ENCODE measurements around the gene ZPBP2. TPM values are rescaled to one million over a fixed set of nuclear protein-coding genes. Genes with fewer than 3 reads are reported as not detected.
"Not testable (repeated sequence)": the region's sequence is repeated elsewhere in the genome, so short reads cannot be mapped to it uniquely, and the experiment has no call there.

ZPBP2 gene
- total RNA-seq, 1 donor from 2014 or later, result not detected

GRCh38 chr17:39854909-39855308 lies 13.1 kb upstream of the ZPBP2 start:
- TF ChIP-seq, protein P1, sequence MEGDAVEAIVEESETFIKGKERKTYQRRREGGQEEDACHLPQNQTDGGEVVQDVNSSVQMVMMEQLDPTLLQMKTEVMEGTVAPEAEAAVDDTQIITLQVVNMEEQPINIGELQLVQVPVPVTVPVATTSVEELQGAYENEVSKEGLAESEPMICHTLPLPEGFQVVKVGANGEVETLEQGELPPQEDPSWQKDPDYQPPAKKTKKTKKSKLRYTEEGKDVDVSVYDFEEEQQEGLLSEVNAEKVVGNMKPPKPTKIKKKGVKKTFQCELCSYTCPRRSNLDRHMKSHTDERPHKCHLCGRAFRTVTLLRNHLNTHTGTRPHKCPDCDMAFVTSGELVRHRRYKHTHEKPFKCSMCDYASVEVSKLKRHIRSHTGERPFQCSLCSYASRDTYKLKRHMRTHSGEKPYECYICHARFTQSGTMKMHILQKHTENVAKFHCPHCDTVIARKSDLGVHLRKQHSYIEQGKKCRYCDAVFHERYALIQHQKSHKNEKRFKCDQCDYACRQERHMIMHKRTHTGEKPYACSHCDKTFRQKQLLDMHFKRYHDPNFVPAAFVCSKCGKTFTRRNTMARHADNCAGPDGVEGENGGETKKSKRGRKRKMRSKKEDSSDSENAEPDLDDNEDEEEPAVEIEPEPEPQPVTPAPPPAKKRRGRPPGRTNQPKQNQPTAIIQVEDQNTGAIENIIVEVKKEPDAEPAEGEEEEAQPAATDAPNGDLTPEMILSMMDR (IDR thresholded peaks at IDR 0.05), result no peak

GRCh38 chr17:39855911-39856649 lies 11.9 kb upstream of the ZPBP2 start:
- not testable (repeated sequence) for H3K36me3 Mint-ChIP-seq (ENCODE audit: unreplicated experiment); DNase-seq (ENCODE audit: extremely low spot score, unreplicated experiment); H3K4me3 Mint-ChIP-seq (ENCODE audit: unreplicated experiment); H3K4me1 Mint-ChIP-seq (ENCODE audit: unreplicated experiment); H3K9me3 Mint-ChIP-seq (ENCODE audit: unreplicated experiment); H3K27ac Mint-ChIP-seq (ENCODE audit: unreplicated experiment)
- H3K27me3 Mint-ChIP-seq (ENCODE audit: unreplicated experiment), result peaks cover 58% of the 10 kb centered on the region

More at GRCh38 chr17:39854909-39855308, 13.1 kb upstream of the ZPBP2 start:
- Mint-ChIP-seq H3K27me3 (ENCODE audit: unreplicated experiment) (peaks cover 51% of the 10 kb centered on the region), H3K9me3 (ENCODE audit: unreplicated experiment) (no peaks in the 10 kb centered on the region), H3K4me3 (ENCODE audit: unreplicated experiment) (no peak overlapping the region), H3K27ac (ENCODE audit: unreplicated experiment) (no peak overlapping the region), H3K4me1 (ENCODE audit: unreplicated experiment) (no peaks in the 10 kb centered on the region), H3K36me3 (ENCODE audit: unreplicated experiment) (no peaks in the 10 kb centered on the region)
- DNase-seq (ENCODE audit: extremely low spot score, unreplicated experiment), result no peak

DNA sequence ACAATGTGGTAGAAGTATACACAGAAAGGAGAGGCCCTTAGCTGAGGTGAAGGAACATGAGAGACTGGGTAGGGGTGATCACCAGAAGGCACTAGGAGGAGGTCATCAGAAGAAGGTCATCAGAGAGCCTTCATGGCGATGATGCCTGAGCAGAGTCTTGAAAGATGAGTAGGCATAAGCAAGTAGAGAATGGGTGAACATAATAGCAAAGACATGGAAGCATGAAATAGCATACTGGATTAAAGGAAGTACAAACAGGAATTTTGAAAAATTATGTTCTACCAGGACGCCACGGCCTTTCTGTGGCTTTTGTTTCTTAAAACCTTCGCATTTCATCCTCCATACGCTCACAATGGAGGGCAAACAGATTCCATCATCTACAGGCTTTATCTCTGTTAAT lies 6.8 kb upstream of the ZPBP2 start:
- TF ChIP-seq, protein P1 (IDR thresholded peaks at IDR 0.05), result no peak
- peaks cover 68% of the 10 kb centered on the region for H3K27me3 Mint-ChIP-seq (ENCODE audit: unreplicated experiment)
- no peak overlapping the region for H3K4me3 Mint-ChIP-seq (ENCODE audit: unreplicated experiment)
- no peak for DNase-seq (ENCODE audit: extremely low spot score, unreplicated experiment)
- H3K4me1 Mint-ChIP-seq (ENCODE audit: unreplicated experiment), result peaks cover 10% of the 10 kb centered on the region
- H3K36me3 Mint-ChIP-seq (ENCODE audit: unreplicated experiment), result no peaks in the 10 kb centered on the region
- H3K9me3 Mint-ChIP-seq (ENCODE audit: unreplicated experiment), result no peaks in the 10 kb centered on the region
- H3K27ac Mint-ChIP-seq (ENCODE audit: unreplicated experiment), result no peak overlapping the region

DNA sequence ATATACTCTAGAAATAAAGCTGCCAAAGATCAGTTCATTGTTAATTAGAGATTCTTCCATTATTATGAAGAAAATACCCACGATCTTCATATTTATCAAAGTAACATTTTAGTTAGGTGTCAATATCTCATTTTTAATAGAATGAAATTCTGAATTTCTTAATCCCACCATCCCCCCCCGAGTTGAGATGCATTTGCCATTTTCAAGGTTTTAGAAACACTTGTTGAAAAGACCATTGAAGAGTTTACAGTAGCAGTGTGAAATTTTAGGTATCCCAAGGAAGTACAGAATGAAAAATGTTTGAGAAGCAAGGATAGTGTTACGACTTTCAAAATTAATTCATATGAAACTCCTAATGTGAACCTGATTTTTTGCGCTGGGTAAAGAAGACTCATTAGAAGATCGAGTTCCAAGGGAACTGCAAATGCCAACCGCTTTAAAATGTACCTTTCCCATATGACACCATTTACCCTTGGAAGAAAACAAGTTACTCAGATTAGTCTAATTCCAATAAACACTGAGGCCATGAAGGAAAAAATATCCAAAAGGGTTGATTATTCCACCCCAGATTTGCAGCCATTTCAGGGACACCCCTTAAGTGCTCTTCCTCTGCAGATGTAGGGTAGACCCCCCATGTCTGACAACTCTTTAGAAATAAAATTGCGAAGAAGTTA lies 4.6 kb upstream of the ZPBP2 start:
- Mint-ChIP-seq H3K27ac (ENCODE audit: unreplicated experiment) (no peak overlapping the region), H3K4me1 (ENCODE audit: unreplicated experiment) (peaks cover 10% of the 10 kb centered on the region), H3K9me3 (ENCODE audit: unreplicated experiment) (no peaks in the 10 kb centered on the region), H3K27me3 (ENCODE audit: unreplicated experiment) (peaks cover 72% of the 10 kb centered on the region), H3K36me3 (ENCODE audit: unreplicated experiment) (no peaks in the 10 kb centered on the region), H3K4me3 (ENCODE audit: unreplicated experiment) (no peak overlapping the region)
- TF ChIP-seq, protein P1 (IDR thresholded peaks at IDR 0.05), result no peak
- no peak for DNase-seq (ENCODE audit: extremely low spot score, unreplicated experiment)

DNA sequence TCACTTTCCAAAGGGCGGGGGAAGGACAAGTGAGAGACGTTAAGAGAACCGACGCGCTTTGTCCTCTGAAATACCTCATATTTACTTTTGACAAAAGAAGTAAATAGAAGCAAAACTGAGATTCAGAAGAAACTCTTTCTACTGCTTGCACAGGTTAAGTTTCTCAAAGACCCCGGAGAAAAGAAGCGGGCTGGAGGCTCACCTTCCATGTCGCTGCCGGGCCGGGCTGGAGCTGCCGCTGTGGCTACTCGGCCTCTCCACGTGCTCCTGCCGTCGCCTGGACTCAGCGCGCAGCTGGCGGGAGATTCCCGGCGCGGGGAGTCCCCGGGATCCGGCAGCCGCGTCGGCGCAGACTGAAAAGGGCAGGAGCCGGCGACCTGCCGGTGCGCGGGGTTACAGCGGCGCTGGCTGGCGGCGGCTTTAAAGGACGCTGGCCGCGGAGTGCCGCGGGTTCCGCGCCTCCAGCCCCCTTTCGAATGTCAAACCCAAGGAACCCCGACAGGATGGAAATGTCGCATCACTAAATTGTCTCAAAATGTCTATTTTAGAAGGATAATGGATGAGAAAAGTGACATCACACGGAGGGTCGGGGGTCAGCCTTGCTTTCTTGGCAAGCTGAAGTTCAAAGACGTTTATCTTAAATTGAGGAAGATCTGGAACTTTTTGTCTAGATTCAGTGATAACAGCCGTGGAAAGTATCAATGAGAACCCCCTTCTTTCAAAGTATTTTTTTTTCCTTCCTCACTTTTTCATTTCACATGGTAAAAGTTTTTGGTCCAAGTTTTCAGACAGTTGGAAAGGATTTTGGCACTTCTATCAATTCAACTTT lies 3.9 kb upstream of the ZPBP2 start, which contains the start of gene IKZF3:
Gene IKZF3 (minus strand): TSS at position 395 of the 829 bp plus-strand sequence. CDS start 186 bp downstream, at position 209.
- Mint-ChIP-seq H3K4me1 (ENCODE audit: unreplicated experiment) (peaks cover 10% of the 10 kb centered on the region), H3K4me3 (ENCODE audit: unreplicated experiment) (no peak within 1 kb of the TSS), H3K36me3 (ENCODE audit: unreplicated experiment) (no peaks in the 10 kb centered on the region), H3K27ac (ENCODE audit: unreplicated experiment) (no peak within 1 kb of the TSS), H3K9me3 (ENCODE audit: unreplicated experiment) (no peaks in the 10 kb centered on the region), H3K27me3 (ENCODE audit: unreplicated experiment) (peaks cover 77% of the 10 kb centered on the region)
- DNase-seq (ENCODE audit: extremely low spot score, unreplicated experiment), result no peak
- TF ChIP-seq, protein P1 (IDR thresholded peaks at IDR 0.05), result no peak

Measured in osteocyte (in vitro differentiated cells).